ENCODE data around the gene LASP1.
"Not testable (repeated sequence)": the region's sequence is repeated elsewhere in the genome, so short reads cannot be mapped to it uniquely, and the experiment has no call there.

The LASP1 gene

GRCh38 chr17:38906460-38907228 lies 36.8 kb downstream of the LASP1 start:
- in situ Hi-C loops (cut with MboI; ENCODE audit: low sequenced_read_pairs): no loop called here

- in situ Hi-C loops (cut with MboI; ENCODE audit: low sequenced_read_pairs): no loop called here
Observed at GRCh38 chr17:38907930-38908675, 38.2 kb downstream of the LASP1 start.

- in situ Hi-C loops (cut with MboI; ENCODE audit: low sequenced_read_pairs): no loop called here
Observed at GRCh38 chr17:38908676-38909181, 38.9 kb downstream of the LASP1 start.

- in situ Hi-C loops (cut with MboI; ENCODE audit: low sequenced_read_pairs): no loop called here
Observed at GRCh38 chr17:38910325-38910724, 40.5 kb downstream of the LASP1 start.

- in situ Hi-C loops (cut with MboI; ENCODE audit: low sequenced_read_pairs): no loop called here
Observed at GRCh38 chr17:38911081-38911730, 41.3 kb downstream of the LASP1 start.

- in situ Hi-C loops (cut with MboI; ENCODE audit: low sequenced_read_pairs): not testable (repeated sequence)
Observed at GRCh38 chr17:38911731-38912081, 41.8 kb downstream of the LASP1 start.

- in situ Hi-C loops (cut with MboI; ENCODE audit: low sequenced_read_pairs): no loop called here
Observed at GRCh38 chr17:38912221-38912813, 42.5 kb downstream of the LASP1 start.

- in situ Hi-C loops (cut with MboI; ENCODE audit: low sequenced_read_pairs): no loop called here
Observed at GRCh38 chr17:38914741-38915638, 45.1 kb downstream of the LASP1 start.

- in situ Hi-C loops (cut with MboI; ENCODE audit: low sequenced_read_pairs): no loop called here
Observed at GRCh38 chr17:38915639-38915995, 45.8 kb downstream of the LASP1 start.

- in situ Hi-C loops (cut with MboI; ENCODE audit: low sequenced_read_pairs): no loop called here
Observed at GRCh38 chr17:38916771-38917170, 46.9 kb downstream of the LASP1 start.

GRCh38 chr17:38917259-38917658 lies 47.4 kb downstream of the LASP1 start:
- in situ Hi-C loops (cut with MboI; ENCODE audit: low sequenced_read_pairs): no loop called here

GRCh38 chr17:38918129-38918913 lies 48.5 kb downstream of the LASP1 start:
- in situ Hi-C loops (cut with MboI; ENCODE audit: low sequenced_read_pairs): no loop called here

- in situ Hi-C loops (cut with MboI; ENCODE audit: low sequenced_read_pairs): no loop called here
Observed at GRCh38 chr17:38918916-38919315, 49.1 kb downstream of the LASP1 start.

GRCh38 chr17:38919316-38920078 lies 49.6 kb downstream of the LASP1 start:
- in situ Hi-C loops (cut with MboI; ENCODE audit: low sequenced_read_pairs): no loop called here

- in situ Hi-C loops (cut with MboI; ENCODE audit: low sequenced_read_pairs): no loop called here
Observed at GRCh38 chr17:38920374-38921291, 50.8 kb downstream of the LASP1 start.

GRCh38 chr17:38921756-38922411 lies 52.0 kb downstream of the LASP1 start:
- in situ Hi-C loops (cut with MboI; ENCODE audit: low sequenced_read_pairs): no loop called here
